Type B pancreatic cell (in vitro differentiated cells): Measurements from ENCODE around the gene CCDC117. TPM values are rescaled to one million over a fixed set of nuclear protein-coding genes. Genes with fewer than 3 reads are reported as not detected.
A peak's percentile ranks its signal among the peaks of the same experiment; 100 is the strongest.
"Not testable (repeated sequence)": the region's sequence is repeated elsewhere in the genome, so short reads cannot be mapped to it uniquely, and the experiment has no call there.

ENCODE experiments used
- DNase-seq: peaks from one replicate; pipeline ENCODE4 v3.0.0; 2021; ENCODE audit warnings: mixed read lengths; ENCODE audit not compliant: unreplicated experiment; ENCODE audit errors: extremely low spot score
- H3K27ac Mint-ChIP-seq: 2 replicates; pipeline ENCODE4 v1.8.0; 2021; ENCODE audit warnings: mild to moderate bottlenecking, mixed read lengths
- H3K27me3 Mint-ChIP-seq: 2 replicates; pipeline ENCODE4 v1.8.0; 2021; ENCODE audit warnings: mixed read lengths
- H3K36me3 Mint-ChIP-seq: 2 replicates; pipeline ENCODE4 v1.8.0; 2021; ENCODE audit warnings: mixed read lengths
- H3K4me1 Mint-ChIP-seq: one replicate; pipeline ENCODE4 v1.8.0; 2021; ENCODE audit warnings: mixed read lengths; ENCODE audit not compliant: unreplicated experiment
- H3K4me3 Mint-ChIP-seq: 2 replicates; pipeline ENCODE4 v1.8.0; 2021; ENCODE audit warnings: mild to moderate bottlenecking, mixed read lengths
- H3K9me3 Mint-ChIP-seq: 2 replicates; pipeline ENCODE4 v1.8.0; 2021; ENCODE audit warnings: mixed read lengths
- total RNA-seq: library from RNA; stranded (reverse); gene quantifications from 2 replicates; pipeline ENCODE4 v1.2.1, GENCODE V29; 2021; ENCODE audit warnings: low replicate concordance
- TF ChIP-seq, protein P1 (sequence below): fragments of 200-600 bp; sonication (generic); conservative IDR thresholded peaks from 2 replicates; pipeline ENCODE4 v1.5.0; 2021; ENCODE audit warnings: antibody characterized with exemption, mild to moderate bottlenecking

Gene CCDC117
- total RNA-seq, 1 donor from 2014 or later, result 40.8 TPM

- Mint-ChIP-seq H3K4me1 (peaks cover 4% of the 10 kb centered on the region), H3K27ac (no peak overlapping the region), H3K36me3 (peaks cover 9% of the 10 kb centered on the region), H3K4me3 (no peak overlapping the region), H3K27me3 (no peaks in the 10 kb centered on the region), H3K9me3 (no peaks in the 10 kb centered on the region)
- no peak for DNase-seq
- TF ChIP-seq, protein P1, sequence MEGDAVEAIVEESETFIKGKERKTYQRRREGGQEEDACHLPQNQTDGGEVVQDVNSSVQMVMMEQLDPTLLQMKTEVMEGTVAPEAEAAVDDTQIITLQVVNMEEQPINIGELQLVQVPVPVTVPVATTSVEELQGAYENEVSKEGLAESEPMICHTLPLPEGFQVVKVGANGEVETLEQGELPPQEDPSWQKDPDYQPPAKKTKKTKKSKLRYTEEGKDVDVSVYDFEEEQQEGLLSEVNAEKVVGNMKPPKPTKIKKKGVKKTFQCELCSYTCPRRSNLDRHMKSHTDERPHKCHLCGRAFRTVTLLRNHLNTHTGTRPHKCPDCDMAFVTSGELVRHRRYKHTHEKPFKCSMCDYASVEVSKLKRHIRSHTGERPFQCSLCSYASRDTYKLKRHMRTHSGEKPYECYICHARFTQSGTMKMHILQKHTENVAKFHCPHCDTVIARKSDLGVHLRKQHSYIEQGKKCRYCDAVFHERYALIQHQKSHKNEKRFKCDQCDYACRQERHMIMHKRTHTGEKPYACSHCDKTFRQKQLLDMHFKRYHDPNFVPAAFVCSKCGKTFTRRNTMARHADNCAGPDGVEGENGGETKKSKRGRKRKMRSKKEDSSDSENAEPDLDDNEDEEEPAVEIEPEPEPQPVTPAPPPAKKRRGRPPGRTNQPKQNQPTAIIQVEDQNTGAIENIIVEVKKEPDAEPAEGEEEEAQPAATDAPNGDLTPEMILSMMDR, result no peak
Measured at GRCh38 chr22:28736301-28737155, 36.0 kb upstream of the CCDC117 start.

DNA sequence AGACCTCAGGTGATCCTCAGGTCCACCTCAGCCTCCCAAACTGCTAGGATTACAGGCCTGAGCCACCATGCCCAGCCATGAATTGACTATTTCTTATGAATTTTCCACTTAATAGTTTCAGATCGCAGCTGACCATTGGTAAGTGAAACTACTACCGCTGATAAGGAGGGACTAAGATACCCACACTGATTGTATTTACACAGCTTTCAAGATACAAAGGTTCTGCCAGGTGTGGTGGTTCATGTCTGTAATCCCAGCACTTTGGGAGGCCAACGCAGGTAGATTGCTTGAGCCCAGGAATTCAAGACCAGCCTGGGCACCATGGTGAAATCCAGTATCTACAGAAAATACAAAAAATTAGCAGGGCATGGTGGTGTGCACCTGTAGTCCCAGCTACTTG is 34.8 kb upstream of the CCDC117 start:
- TF ChIP-seq, protein P1, result no peak
- Mint-ChIP-seq H3K27me3 (no peaks in the 10 kb centered on the region), H3K27ac (no peak overlapping the region), H3K4me1 (peaks cover 8% of the 10 kb centered on the region), H3K4me3 (peak overlapping the region; percentile 22), H3K9me3 (no peaks in the 10 kb centered on the region), H3K36me3 (peaks cover 9% of the 10 kb centered on the region)
- no peak for DNase-seq

- not testable (repeated sequence) for H3K9me3 Mint-ChIP-seq, H3K4me3 Mint-ChIP-seq, H3K36me3 Mint-ChIP-seq, DNase-seq, H3K27me3 Mint-ChIP-seq
- H3K4me1 Mint-ChIP-seq, result peaks cover 17% of the 10 kb centered on the region
- H3K27ac Mint-ChIP-seq, result peak overlapping the region; percentile 2
Measured at GRCh38 chr22:28738876-28739275, 33.6 kb upstream of the CCDC117 start.

DNA sequence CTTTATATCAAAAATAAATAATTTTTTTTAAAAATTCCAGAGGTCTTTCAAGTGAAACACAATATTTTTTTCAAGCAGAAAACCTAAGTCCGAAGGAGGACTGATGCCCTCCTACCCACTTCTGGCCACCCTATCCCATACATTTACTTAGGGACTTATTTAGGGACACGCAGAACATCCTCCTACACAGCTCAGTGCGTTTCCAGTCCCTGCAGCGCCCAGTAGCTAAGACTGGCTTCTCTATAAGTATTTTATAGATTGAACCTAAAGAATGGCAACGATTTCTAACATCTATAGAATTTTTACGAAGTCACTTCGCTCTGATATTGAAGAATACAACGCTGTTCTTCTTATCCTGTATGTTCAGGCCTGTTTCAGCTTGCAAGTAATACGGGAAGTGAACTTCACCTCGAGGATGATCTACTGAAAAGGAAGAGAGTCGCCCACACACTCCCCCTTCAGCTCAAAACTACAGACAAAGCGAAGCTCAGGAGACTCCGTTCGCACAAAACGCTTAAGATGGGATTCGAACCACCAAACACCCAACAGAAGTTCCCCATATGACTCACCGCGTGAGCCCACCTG is 31.2 kb upstream of the CCDC117 start:
- H3K36me3 Mint-ChIP-seq, result peaks cover 7% of the 10 kb centered on the region
- peak overlapping the region; percentile 87 for H3K27ac Mint-ChIP-seq
- peak overlapping the region; percentile 91 for H3K4me3 Mint-ChIP-seq
- DNase-seq, result no peak
- TF ChIP-seq, protein P1, result no peak
- peaks cover 17% of the 10 kb centered on the region for H3K4me1 Mint-ChIP-seq
- H3K9me3 Mint-ChIP-seq, result no peaks in the 10 kb centered on the region
- H3K27me3 Mint-ChIP-seq, result no peaks in the 10 kb centered on the region

DNA sequence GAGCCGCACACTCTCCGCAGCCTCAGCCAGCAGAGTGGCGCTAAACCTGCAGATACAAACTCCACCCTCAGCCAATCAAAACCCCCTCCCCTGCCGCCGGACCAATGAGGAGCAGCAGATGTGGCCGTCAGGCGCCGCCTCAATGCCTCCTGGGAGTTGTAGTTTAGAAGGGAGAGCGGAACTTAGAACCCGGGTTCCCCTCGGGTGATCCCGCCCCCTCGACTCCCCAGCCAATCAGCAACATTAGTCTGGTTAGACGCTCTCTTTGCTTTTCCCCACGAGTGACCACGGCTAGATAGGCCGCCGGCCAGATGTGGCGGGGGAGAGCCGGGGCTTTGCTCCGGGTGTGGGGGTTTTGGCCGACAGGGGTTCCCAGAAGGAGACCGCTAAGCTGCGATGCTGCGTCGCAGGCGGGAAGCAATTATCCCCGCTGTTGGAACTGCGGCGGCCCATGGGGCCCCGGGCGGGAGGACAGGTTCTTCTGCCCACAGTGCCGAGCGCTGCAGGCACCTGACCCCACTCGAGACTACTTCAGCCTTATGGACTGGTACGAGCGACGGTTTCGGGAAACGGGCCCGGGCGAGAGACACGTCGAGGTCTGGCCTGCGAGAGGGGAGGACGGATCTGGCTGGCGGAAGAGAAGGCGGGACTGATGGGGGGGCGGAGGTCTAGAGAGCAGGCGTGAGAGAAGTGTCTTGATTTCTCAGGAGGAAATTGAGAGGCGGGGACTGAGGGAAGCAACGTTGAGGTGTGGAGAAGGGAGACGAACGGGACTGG is 30.5 kb upstream of the CCDC117 start, which contains the start of the genes CHEK2 and HSCB:
Gene CHEK2 (minus strand): TSS at position 36 of the 777 bp plus-strand sequence. CDS start 7,099 bp downstream, outside the sequence.
Gene HSCB (plus strand): TSS at position 255 of the 777 bp plus-strand sequence. CDS start 57 bp downstream, at position 312.
- H3K9me3 Mint-ChIP-seq, result no peaks in the 10 kb centered on the region
- TF ChIP-seq, protein P1, result peak; percentile 22
- peaks cover 7% of the 10 kb centered on the region for H3K36me3 Mint-ChIP-seq
- peak; percentile 96 for DNase-seq
- peak within 1 kb of the TSS; percentile 87 for H3K27ac Mint-ChIP-seq
- H3K4me1 Mint-ChIP-seq, result peaks cover 17% of the 10 kb centered on the region
- H3K4me3 Mint-ChIP-seq, result peak within 1 kb of the TSS; percentile 91
- H3K27me3 Mint-ChIP-seq, result no peaks in the 10 kb centered on the region
